ENCODE data around the gene BHLHE40.

Gene BHLHE40

DNA sequence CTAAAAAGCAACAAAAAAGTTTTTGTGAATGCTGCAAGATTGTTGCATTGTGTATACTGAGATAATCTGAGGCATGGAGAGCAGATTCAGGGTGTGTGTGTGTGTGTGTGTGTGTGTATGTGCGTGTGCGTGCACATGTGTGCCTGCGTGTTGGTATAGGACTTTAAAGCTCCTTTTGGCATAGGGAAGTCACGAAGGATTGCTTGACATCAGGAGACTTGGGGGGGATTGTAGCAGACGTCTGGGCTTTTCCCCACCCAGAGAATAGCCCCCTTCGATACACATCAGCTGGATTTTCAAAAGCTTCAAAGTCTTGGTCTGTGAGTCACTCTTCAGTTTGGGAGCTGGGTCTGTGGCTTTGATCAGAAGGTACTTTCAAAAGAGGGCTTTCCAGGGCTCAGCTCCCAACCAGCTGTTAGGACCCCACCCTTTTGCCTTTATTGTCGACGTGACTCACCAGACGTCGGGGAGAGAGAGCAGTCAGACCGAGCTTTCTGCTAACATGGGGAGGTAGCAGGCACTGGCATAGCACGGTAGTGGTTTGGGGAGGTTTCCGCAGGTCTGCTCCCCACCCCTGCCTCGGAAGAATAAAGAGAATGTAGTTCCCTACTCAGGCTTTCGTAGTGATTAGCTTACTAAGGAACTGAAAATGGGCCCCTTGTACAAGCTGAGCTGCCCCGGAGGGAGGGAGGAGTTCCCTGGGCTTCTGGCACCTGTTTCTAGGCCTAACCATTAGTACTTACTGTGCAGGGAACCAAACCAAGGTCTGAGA lies 4.7 kb downstream of the BHLHE40 start:
- DNase-seq (ENCODE audit: low spot score): peak; percentile 87

DNA sequence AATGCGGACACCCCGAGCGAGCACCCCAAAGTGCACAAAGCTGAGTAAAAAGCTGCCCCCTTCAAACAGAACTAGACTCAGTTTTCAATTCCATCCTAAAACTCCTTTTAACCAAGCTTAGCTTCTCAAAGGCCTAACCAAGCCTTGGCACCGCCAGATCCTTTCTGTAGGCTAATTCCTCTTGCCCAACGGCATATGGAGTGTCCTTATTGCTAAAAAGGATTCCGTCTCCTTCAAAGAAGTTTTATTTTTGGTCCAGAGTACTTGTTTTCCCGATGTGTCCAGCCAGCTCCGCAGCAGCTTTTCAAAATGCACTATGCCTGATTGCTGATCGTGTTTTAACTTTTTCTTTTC lies 5.3 kb downstream of the BHLHE40 start:
- no peak for DNase-seq (ENCODE audit: low spot score)

DNA sequence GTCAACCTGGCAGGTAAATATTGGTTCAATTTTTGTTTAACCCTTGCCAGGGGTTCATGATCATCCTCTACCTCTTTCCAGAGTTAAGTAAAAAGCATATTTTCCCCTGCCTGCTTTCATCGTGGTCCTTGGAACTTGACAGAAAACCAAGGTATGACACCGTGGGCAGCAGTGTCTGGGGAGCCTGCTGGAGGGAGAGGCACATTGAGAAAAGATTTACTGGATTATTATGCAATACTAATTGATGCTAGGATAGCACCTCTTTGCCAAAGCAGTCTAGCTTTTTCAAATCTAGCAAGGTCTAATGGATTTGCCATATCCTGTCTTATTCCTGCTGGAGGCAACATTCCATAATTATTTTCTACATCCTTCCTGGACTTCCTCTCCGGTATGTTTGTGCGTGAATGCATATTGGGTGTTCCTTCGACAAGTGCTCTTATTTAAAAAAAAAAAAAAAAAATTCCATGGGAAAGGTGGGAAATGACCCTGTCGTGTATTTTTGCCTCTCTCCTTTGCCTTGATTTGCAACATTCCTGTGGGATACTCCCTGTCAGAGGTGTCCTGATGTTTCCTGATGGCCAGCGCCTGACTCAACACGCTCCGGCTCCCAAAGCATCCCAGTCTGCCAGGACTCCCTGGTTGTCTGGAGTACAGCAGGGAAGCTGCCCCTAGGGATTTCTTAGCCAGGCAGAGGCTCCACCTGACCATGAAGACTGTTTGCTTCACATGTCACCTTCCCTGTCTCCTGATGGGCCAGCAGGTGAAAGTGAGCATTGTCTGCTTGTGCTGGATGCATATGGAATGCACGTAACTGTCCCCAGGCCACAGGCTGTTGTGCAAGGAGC lies 6.3 kb downstream of the BHLHE40 start:
- no peak for DNase-seq (ENCODE audit: low spot score)

DNA sequence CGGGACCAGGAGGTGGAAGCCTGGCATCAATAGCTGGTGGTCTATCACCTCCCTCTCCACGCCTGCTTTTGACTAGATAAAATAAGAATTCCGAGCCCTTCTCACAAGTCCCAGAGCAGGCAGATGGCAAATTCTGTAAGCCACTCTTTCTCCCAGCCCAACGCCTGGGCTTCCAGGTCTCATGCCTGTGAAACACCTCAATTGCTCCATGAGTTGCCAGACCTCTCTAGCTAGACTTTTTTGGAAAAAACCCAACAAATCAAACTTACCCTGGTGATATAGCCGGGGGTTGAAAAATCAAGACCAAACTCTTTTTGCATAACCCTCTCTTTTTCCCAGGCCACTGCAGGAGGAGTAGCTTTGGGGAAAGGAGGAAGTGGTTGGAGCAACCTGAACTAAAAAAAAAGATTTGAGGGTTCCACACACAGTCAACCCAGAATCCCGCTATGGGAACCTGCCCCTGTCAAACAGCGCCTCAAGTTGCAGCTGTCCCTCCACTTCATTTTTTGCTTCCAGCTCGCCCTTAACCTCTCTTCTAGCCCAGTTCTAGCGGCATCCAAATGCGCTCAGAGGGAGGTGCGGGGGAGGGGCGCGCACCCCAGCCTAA lies 7.0 kb downstream of the BHLHE40 start:
- peak; percentile 45 for DNase-seq (ENCODE audit: low spot score)

GRCh38 chr3:4986782-4987537 lies 7.7 kb downstream of the BHLHE40 start:
- peak; percentile 83 for DNase-seq (ENCODE audit: low spot score)

DNA sequence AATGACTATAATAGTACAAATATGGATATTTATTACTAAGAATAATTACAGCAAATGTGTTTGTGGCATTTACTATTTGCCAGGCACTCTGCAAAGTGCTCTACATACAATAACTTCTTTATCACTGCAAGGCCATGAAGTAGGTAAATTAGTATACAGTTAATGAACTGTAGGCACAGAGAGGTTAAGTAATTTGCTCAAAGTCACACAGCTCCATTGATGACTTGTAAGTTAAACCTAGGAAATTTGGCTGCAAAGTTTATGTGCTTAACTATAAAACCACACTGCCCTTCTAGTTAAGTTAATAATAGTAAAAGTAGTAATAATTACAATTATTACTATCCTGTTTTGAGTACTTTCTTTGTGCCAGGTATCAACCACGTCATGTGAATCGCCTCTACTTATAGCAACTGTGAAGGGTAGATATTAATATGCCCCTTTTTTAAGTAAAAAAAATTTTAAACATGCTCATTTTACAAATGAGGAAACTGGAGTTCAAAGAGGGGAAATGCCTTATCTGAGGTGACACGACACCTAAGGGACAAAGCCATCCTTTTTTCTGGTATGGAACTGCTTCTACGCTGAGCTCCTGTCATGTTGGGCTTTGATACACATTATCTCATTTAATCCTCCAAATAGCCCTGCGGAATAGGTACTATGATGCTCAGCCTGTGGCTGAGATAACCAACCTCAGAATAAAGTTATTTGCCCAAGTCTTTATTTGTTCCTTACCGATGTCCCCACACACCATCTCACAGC lies 8.5 kb downstream of the BHLHE40 start:
- DNase-seq (ENCODE audit: low spot score): no peak

GRCh38 chr3:4988983-4989834 lies 10.0 kb downstream of the BHLHE40 start:
- no peak for DNase-seq (ENCODE audit: low spot score)

DNA sequence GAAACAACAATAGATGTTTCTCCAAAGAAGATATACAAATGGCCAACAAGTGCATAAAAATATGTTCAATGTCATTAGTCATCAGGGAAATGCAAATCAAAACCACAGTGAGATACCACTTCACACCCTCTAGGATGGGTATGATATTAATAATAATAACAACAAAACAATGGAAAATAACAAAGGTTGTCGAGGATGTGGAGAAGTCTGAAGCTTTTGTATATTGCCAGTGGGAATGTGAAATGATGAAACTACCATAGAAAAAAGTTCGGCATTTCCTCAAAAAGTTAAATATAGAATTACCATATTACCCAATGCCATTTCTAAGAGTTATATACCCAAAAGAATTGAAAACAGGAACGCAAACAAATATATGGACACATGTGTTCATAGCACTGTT lies 10.8 kb downstream of the BHLHE40 start:
- DNase-seq (ENCODE audit: low spot score): no peak

DNA sequence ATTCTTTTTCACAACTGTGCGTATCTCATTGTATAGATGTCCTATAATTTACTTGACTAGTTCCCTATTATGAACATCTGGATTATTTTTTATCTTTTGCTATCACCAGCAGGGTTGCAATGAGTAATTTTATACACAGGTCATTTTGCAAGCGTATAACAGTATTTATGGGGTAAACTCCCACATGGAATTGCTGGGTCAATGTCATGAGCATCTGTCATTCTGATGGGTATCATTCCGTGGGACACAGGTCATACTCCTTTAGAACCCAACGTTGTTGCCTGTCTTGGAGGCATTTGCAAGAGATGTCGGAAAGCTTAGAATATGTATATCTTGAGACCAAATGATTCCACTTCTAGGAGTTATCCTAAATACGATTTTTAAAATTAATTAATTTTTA lies 12.9 kb downstream of the BHLHE40 start:
- no peak for DNase-seq (ENCODE audit: low spot score)

- DNase-seq (ENCODE audit: low spot score): no peak
Observed at GRCh38 chr3:4993276-4994143, 14.3 kb downstream of the BHLHE40 start.

DNA sequence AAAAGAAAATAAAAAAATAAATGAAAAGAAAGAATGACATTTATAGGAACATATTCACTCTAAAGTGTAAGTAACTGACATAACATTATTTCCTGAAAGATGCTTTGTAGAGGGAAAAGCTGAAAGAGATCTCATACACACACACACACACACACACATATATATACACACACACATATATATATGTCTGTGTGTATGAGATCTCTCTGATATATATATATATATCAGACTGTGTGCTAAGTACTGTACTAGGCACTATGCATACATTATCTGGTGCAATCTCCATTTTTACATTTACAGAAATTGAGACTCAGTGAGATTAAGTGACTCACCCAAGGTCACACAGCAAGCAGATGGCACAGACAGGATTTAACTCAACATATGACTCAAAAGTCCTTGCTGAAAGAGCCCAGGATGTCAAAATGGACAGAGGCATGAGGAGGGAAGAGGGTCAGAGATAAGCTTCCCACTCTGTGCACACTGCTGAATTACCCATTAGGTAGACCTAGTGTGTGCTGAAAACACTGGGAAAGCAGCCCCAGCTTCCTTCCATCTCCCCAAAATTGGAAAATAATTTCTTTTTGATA lies 15.0 kb downstream of the BHLHE40 start:
- DNase-seq (ENCODE audit: low spot score): peak; percentile 56

DNA sequence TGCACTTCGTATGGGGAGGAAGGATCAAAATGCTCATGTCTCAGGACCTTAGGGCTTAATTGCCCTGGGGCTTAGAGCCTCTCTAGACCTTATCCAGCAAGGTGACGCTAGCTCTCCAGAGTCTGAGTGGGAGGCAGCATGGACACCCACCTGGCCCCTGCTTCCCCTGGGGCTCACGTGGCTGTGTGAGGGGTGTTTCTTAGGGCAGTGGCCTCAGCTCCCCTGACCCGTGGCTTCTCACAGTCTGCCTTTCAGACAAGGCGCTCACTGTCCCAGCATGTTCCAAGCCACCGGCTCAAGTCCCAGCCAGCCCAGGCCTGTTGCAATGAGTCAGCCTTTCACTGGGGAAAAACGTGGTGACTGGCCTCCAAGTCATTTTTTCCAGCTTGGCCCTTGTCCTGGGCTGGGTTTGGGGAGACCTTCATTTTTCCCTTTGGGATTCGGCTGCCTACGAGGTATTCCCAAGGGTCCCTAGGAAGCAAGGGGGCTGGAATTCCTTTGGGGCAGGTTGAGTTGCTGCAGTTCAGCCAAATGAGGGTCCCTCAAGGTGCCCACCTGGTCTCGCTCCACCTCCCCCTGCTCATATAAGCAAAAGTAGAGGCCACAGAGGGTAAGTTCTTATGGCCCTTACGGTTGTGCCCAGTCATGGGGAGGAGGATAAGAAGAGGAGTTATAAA lies 15.7 kb downstream of the BHLHE40 start:
- no peak for DNase-seq (ENCODE audit: low spot score)

GRCh38 chr3:4995500-4996053 lies 16.3 kb downstream of the BHLHE40 start:
- no peak for DNase-seq (ENCODE audit: low spot score)

DNA sequence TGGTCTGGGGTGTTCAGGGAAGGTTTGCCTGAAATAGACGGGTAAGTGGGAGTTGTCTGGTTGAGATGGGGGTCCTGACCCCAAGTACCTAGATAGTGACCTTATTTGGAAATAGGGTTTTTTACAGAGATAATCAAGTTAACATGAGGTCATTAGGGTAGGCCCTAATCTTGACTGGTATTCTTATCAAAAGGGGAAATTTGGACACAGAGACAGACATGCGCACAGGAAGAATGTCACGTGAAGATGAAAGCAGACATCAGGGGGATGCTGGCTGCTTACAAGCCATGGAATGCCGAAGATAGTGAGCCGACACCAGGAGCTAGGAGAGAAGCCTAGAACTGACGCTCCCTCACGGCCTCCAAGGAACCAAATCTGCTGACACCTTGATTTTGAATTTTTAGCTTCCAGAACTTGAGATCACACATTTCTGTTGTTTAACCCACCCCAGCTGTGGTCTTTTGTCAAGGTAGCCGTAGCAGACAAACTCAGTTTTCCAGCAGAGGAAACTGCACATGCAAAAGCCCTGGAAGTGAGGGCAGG lies 17.1 kb downstream of the BHLHE40 start:
- DNase-seq (ENCODE audit: low spot score): no peak

DNA sequence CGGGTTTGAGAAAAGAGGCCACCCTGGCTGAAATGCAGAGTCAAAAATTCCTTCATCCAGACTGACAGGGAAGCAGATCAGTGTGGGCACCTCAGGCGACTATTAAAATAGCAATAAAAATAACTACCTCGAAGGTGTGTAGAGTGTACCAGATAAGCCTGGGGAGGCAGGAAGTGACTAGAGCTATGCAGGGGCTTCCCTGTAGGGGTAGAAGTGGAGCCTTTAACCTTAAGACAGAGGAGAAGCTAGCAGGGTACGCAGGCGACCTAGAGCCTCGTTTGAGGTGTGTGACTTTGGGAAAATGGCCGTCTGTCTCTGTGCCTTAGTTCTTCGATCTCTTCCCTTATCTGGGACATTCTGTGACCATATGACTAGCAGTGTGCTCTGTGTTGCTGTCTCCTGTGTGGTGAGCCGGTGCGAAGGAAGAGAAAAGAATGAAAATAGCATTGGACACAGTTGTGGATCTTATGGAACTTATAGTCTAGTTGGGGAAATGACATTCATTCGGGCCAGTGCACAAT lies 17.6 kb downstream of the BHLHE40 start:
- no peak for DNase-seq (ENCODE audit: low spot score)

- no peak for DNase-seq (ENCODE audit: low spot score)
Observed at GRCh38 chr3:4997946-4998345, 18.7 kb downstream of the BHLHE40 start.

GRCh38 chr3:4999531-5000184 lies 20.4 kb downstream of the BHLHE40 start:
- DNase-seq (ENCODE audit: low spot score): no peak

Data from activated CD4-positive, alpha-beta T cell treated with anti-CD3 and anti-CD28 coated beads, Interleukin-2, Interleukin-4, amounts not matched to agents 100 ng/mL and 50 ng/mL, durations not matched to agents 16 hours and 8 hours (primary cell).